ENCODE measurements around the gene DNMT3A.

- no peak for TF ChIP-seq CTCF (IDR thresholded peaks at IDR 0.05)
- TF ChIP-seq POLR2A (IDR thresholded peaks at IDR 0.05), result no peak
- no peak for TF ChIP-seq POLR2AphosphoS5 (IDR thresholded peaks at IDR 0.05)
Observed at GRCh38 chr2:25330937-25331336, 10.8 kb downstream of the DNMT3A start.

All from sigmoid colon (tissue), 4 donors.